HepG2 (cell line): ENCODE measurements around the gene ENPP1. TPM values are rescaled to one million over a fixed set of nuclear protein-coding genes. Genes with fewer than 3 reads are reported as not detected.

Experiments used
- KDM6A ChIP-seq: IDR thresholded peaks from 2 replicates; pipeline ENCODE4 v1.6.1; 2016; ENCODE audit warnings: low read depth
- MAZ ChIP-seq, 2 experiments: sonication (generic) in 1 of 2; formaldehyde crosslinking in 1 of 2; IDR thresholded peaks; 2 replicates each; pipeline versions ENCODE4 v1.5.0 to v1.6.1; 2012 to 2020; ENCODE audit warnings: low read depth in 2 of 2, mild to moderate bottlenecking in 2 of 2, borderline replicate concordance in 1 of 2, improper control_type of control experiment in 1 of 2, low read length in 1 of 2, missing genetic modification reagents in 1 of 2, moderate library complexity in 1 of 2
- NR2F6 ChIP-seq, 2 experiments: IDR thresholded peaks; 2 replicates each; pipeline ENCODE4 v1.6.1; 2016; ENCODE audit warnings: antibody characterized with exemption in 1 of 2, mild to moderate bottlenecking in 1 of 2
- SIN3A ChIP-seq: IDR thresholded peaks from 2 replicates; pipeline ENCODE4 v1.6.1; 2011; ENCODE audit warnings: low read depth, mild to moderate bottlenecking, control low read depth, low read length, borderline replicate concordance
- SMC3 ChIP-seq: IDR thresholded peaks from 2 replicates; pipeline ENCODE4 v1.6.1; 2011; ENCODE audit warnings: low read length, improper control_type of control experiment
- STAG1 ChIP-seq: sonication (generic); formaldehyde crosslinking; IDR thresholded peaks from 2 replicates; pipeline ENCODE4 v1.4.0; 2020; ENCODE audit warnings: missing genetic modification reagents
- TFE3 ChIP-seq: IDR thresholded peaks from 2 replicates; pipeline ENCODE4 v1.6.1; 2016
- ZBTB1 ChIP-seq: sonication (generic); formaldehyde crosslinking; IDR thresholded peaks from 2 replicates; pipeline ENCODE4 v1.4.0; 2020; ENCODE audit warnings: missing genetic modification reagents, borderline replicate concordance
- ZNF407 ChIP-seq: sonication (generic); formaldehyde crosslinking; IDR thresholded peaks from one replicate; pipeline ENCODE4 v1.5.1; 2020; ENCODE audit warnings: mild to moderate bottlenecking, missing genetic modification reagents; ENCODE audit errors: not compliant biosample characterization
- polyA plus RNA-seq, 8 experiments: library from polyadenylated mRNA; depleted of rRNA in 3 of 8; stranded (reverse) in 7 of 8; unstranded in 1 of 8; fragments of >200 nt; fragmentation: Illumina TruSeq in 4 of 8; extraction: Trizol in 4 of 8; gene quantifications; 2 replicates each; pipeline versions ENCODE4 v1.2.1 to v1.2.3, GENCODE V29; 2011 to 2016; ENCODE audit warnings: low read depth in 4 of 8, missing spikeins in 1 of 8, mixed read lengths in 1 of 8; ENCODE audit not compliant: insufficient read depth in 1 of 8
- total RNA-seq, 5 experiments: library from RNA; depleted of rRNA; stranded (reverse); fragments of >200 nt; fragmentation: Illumina TruSeq; extraction: Trizol; gene quantifications; 2 replicates each; pipeline ENCODE4 v1.2.3, GENCODE V29; 2016; ENCODE audit warnings: low read depth in 1 of 5
- TF ChIP-seq, protein P1 (sequence below): sonication (generic); formaldehyde crosslinking; IDR thresholded peaks from 2 replicates; pipeline ENCODE4 v1.5.0; 2020; ENCODE audit warnings: missing genetic modification reagents
- TF ChIP-seq, protein P2 (sequence below): sonication (generic); formaldehyde crosslinking; IDR thresholded peaks from 2 replicates; pipeline ENCODE4 v1.4.0; 2020; ENCODE audit warnings: missing genetic modification reagents
- TF ChIP-seq, protein P3 (sequence below), 2 experiments: sonication (generic) in 1 of 2; formaldehyde crosslinking in 1 of 2; IDR thresholded peaks; 2 replicates each; pipeline versions ENCODE4 v1.5.1 to v1.6.1; 2011 to 2020; ENCODE audit warnings: borderline replicate concordance in 1 of 2, low read depth in 1 of 2, low read length in 1 of 2, mild to moderate bottlenecking in 1 of 2, missing genetic modification reagents in 1 of 2, moderate library complexity in 1 of 2

ENPP1 gene
- total and polyA plus RNA-seq, 2 of the 13 experiments (the other 11 are each of a cell fraction or from before 2014, with no cell fraction given) = 56.5 to 160 TPM

DNA sequence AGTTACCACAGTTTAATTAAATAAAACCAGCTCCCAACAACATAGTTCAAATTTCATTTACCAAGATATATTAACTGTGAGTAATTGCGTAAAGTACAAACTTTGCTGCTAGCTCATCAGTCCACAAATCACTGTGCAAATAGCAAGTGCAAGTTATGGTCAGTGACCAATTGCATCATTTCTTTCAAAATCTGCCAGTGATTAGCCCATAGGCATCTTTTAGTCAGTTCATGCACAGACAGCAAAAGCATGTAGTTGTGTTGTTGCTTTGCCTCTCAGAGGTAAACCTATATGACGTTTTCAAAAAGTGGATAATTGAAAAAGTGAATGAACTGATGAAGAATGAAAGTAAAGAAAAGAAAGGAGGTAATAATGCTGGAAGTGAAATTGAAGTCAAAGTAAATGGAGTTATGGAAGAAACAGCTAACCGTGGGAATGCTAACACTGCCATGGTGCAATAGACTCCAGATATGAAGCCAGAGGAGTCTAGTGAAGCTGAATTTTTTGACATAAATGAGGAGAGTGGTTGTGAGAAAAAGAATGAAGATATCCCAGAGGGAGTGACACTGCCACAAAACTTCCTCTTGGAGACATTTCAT is 36.5 kb downstream of the ENPP1 start (continued):
- TF ChIP-seq NR2F6 (IDR thresholded peaks at IDR 0.05) (peak; percentile 75), NR2F6 (CRISPR knock-in tag; IDR thresholded peaks at IDR 0.05) (peak; percentile 81), SIN3A (peak; percentile 76; the same call in 1 of the 2 replicates), ZBTB1 (no peak), ZNF407 (CRISPR knock-in tag) (no peak), TFE3 (CRISPR knock-in tag) (peak; percentile 86), STAG1 (CRISPR knock-in tag) (peak; percentile 30), KDM6A (CRISPR knock-in tag) (peak; percentile 80), SMC3 (peak; percentile 74), MAZ (IDR thresholded peaks at IDR 0.05; ENCODE audit: borderline replicate concordance, low read depth, low read length) (no peak), MAZ (CRISPR knock-in tag; IDR thresholded peaks at IDR 0.05; ENCODE audit: low read depth) (no peak)
- TF ChIP-seq, protein P1, sequence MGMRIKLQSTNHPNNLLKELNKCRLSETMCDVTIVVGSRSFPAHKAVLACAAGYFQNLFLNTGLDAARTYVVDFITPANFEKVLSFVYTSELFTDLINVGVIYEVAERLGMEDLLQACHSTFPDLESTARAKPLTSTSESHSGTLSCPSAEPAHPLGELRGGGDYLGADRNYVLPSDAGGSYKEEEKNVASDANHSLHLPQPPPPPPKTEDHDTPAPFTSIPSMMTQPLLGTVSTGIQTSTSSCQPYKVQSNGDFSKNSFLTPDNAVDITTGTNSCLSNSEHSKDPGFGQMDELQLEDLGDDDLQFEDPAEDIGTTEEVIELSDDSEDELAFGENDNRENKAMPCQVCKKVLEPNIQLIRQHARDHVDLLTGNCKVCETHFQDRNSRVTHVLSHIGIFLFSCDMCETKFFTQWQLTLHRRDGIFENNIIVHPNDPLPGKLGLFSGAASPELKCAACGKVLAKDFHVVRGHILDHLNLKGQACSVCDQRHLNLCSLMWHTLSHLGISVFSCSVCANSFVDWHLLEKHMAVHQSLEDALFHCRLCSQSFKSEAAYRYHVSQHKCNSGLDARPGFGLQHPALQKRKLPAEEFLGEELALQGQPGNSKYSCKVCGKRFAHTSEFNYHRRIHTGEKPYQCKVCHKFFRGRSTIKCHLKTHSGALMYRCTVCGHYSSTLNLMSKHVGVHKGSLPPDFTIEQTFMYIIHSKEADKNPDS (CRISPR knock-in tag) = peak; percentile 64; the same call in 1 of the 2 replicates
- TF ChIP-seq, protein P2, sequence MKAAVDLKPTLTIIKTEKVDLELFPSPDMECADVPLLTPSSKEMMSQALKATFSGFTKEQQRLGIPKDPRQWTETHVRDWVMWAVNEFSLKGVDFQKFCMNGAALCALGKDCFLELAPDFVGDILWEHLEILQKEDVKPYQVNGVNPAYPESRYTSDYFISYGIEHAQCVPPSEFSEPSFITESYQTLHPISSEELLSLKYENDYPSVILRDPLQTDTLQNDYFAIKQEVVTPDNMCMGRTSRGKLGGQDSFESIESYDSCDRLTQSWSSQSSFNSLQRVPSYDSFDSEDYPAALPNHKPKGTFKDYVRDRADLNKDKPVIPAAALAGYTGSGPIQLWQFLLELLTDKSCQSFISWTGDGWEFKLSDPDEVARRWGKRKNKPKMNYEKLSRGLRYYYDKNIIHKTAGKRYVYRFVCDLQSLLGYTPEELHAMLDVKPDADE (CRISPR knock-in tag) = no peak
- TF ChIP-seq, protein P3, sequence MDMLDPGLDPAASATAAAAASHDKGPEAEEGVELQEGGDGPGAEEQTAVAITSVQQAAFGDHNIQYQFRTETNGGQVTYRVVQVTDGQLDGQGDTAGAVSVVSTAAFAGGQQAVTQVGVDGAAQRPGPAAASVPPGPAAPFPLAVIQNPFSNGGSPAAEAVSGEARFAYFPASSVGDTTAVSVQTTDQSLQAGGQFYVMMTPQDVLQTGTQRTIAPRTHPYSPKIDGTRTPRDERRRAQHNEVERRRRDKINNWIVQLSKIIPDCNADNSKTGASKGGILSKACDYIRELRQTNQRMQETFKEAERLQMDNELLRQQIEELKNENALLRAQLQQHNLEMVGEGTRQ (IDR thresholded peaks at IDR 0.05; ENCODE audit: low read depth, low read length) = no peak
- TF ChIP-seq, protein P3 (CRISPR knock-in tag; IDR thresholded peaks at IDR 0.05; ENCODE audit: borderline replicate concordance) = no peak
